GM18499 (cell line): ENCODE data around the gene ZBTB18.
A peak's percentile ranks its signal among the peaks of the same experiment; 100 is the strongest.
"Not testable (repeated sequence)": the region's sequence is repeated elsewhere in the genome, so short reads cannot be mapped to it uniquely, and the experiment has no call there.

ENCODE experiments used
- ATAC-seq: cut with Tn5 transposase; IDR thresholded peaks from one replicate; pipeline ENCODE4 v1.9.1; 2021; ENCODE audit warnings: moderate number of reproducible peaks; ENCODE audit not compliant: insufficient read depth, unreplicated experiment

The ZBTB18 gene

GRCh38 chr1:244037252-244037651 lies 13.8 kb upstream of the ZBTB18 start:
- no peak for ATAC-seq

GRCh38 chr1:244041466-244042120 lies 9.5 kb upstream of the ZBTB18 start:
- no peak for ATAC-seq

- ATAC-seq = no peak
Observed at GRCh38 chr1:244042293-244042692, 8.8 kb upstream of the ZBTB18 start.

- no peak for ATAC-seq
Observed at GRCh38 chr1:244044423-244044822, 6.7 kb upstream of the ZBTB18 start.

GRCh38 chr1:244046254-244046653 lies 4.8 kb upstream of the ZBTB18 start:
- ATAC-seq = not testable (repeated sequence)

- no peak for ATAC-seq
Observed at GRCh38 chr1:244046907-244047611, 4.0 kb upstream of the ZBTB18 start.

GRCh38 chr1:244047621-244048255 lies 3.3 kb upstream of the ZBTB18 start:
- peak; percentile 49 for ATAC-seq

- no peak for ATAC-seq
Observed at GRCh38 chr1:244048256-244049161, 2.6 kb upstream of the ZBTB18 start.

- no peak for ATAC-seq
Observed at GRCh38 chr1:244049162-244050013, 1.7 kb upstream of the ZBTB18 start.

- ATAC-seq = no peak
Observed at GRCh38 chr1:244050014-244050834, 859 bp upstream of the ZBTB18 start.

- no peak for ATAC-seq
Observed at GRCh38 chr1:244052016-244052727, 1.1 kb downstream of the ZBTB18 start.

GRCh38 chr1:244052728-244053312 lies 1.7 kb downstream of the ZBTB18 start:
- ATAC-seq = no peak

GRCh38 chr1:244053831-244054230 lies 2.7 kb downstream of the ZBTB18 start:
- no peak for ATAC-seq

- no peak for ATAC-seq
Observed at GRCh38 chr1:244054247-244054923, 3.3 kb downstream of the ZBTB18 start.

GRCh38 chr1:244054924-244055263 lies 3.8 kb downstream of the ZBTB18 start:
- no peak for ATAC-seq

- ATAC-seq = no peak
Observed at GRCh38 chr1:244056577-244056976, 5.5 kb downstream of the ZBTB18 start.
